ENCODE data around the gene CEBPZ. TPM values are rescaled to one million over a fixed set of nuclear protein-coding genes. Genes with fewer than 3 reads are reported as not detected.

The CEBPZ gene
- polyA plus RNA-seq, 1 experiment = 21.1 TPM

- no peak for DNase-seq (ENCODE audit: low read depth, low spot score)
- POLR2A ChIA-PET = no interaction called here
These were observed 36.7 kb upstream of the CEBPZ start for GRCh38 chr2:37268111-37268510.

GRCh38 chr2:37267685-37268084, 36.3 kb upstream of the CEBPZ start:
- Histone ChIP-seq H3K27me3 (ENCODE audit: control insufficient read depth, insufficient read depth, low read length) (no peaks in the 10 kb centered on the region), H3K27ac (ENCODE audit: low read depth, low read length) (no peak overlapping the region), H3K9me3 (ENCODE audit: control insufficient read depth, insufficient read depth, low read length) (no peaks in the 10 kb centered on the region), H3K4me3 (ENCODE audit: low read depth, low read length) (no peak overlapping the region)
- CTCF ChIA-PET = no interaction called here
- POLR2A ChIA-PET = no interaction called here
- DNase-seq (ENCODE audit: low read depth, low spot score) = no peak
- TF ChIP-seq CTCF (IDR thresholded peaks at IDR 0.05; ENCODE audit: low read depth, low read length) = no peak

More at GRCh38 chr2:37268111-37268510, 36.7 kb upstream of the CEBPZ start:
- H3K27ac ChIP-seq (ENCODE audit: low read depth, low read length) = no peak overlapping the region
- no peaks in the 10 kb centered on the region for H3K9me3 ChIP-seq (ENCODE audit: control insufficient read depth, insufficient read depth, low read length)
- CTCF ChIA-PET = no interaction called here
- no peak overlapping the region for H3K4me3 ChIP-seq (ENCODE audit: low read depth, low read length)
- TF ChIP-seq CTCF (IDR thresholded peaks at IDR 0.05; ENCODE audit: low read depth, low read length) = no peak
- no peaks in the 10 kb centered on the region for H3K27me3 ChIP-seq (ENCODE audit: control insufficient read depth, insufficient read depth, low read length)

- POLR2A ChIA-PET = no interaction called here
- no peak for TF ChIP-seq CTCF (IDR thresholded peaks at IDR 0.05; ENCODE audit: low read depth, low read length)
These were observed 32.4 kb upstream of the CEBPZ start for GRCh38 chr2:37263839-37264238.

GRCh38 chr2:37262522-37262921, 31.1 kb upstream of the CEBPZ start:
- Histone ChIP-seq H3K27ac (ENCODE audit: low read depth, low read length) (no peak overlapping the region), H3K27me3 (ENCODE audit: control insufficient read depth, insufficient read depth, low read length) (no peaks in the 10 kb centered on the region), H3K4me3 (ENCODE audit: low read depth, low read length) (no peak overlapping the region), H3K9me3 (ENCODE audit: control insufficient read depth, insufficient read depth, low read length) (no peaks in the 10 kb centered on the region)
- TF ChIP-seq CTCF (IDR thresholded peaks at IDR 0.05; ENCODE audit: low read depth, low read length) = no peak
- POLR2A ChIA-PET = no interaction called here
- CTCF ChIA-PET = interaction anchor here (0.6 to 1.3 kb wide), 2 partner anchors 66 to 615 kb away, joined by 3 to 4 read pairs; no protein-coding TSS in a partner anchor
- no peak for DNase-seq (ENCODE audit: low read depth, low spot score)

More at GRCh38 chr2:37263839-37264238, 32.4 kb upstream of the CEBPZ start:
- Histone ChIP-seq H3K9me3 (ENCODE audit: control insufficient read depth, insufficient read depth, low read length) (no peaks in the 10 kb centered on the region), H3K4me3 (ENCODE audit: low read depth, low read length) (no peak overlapping the region), H3K27me3 (ENCODE audit: control insufficient read depth, insufficient read depth, low read length) (no peaks in the 10 kb centered on the region), H3K27ac (ENCODE audit: low read depth, low read length) (no peak overlapping the region)
- DNase-seq (ENCODE audit: low read depth, low spot score) = no peak
- CTCF ChIA-PET = interaction anchor here (0.6 kb wide), 1 partner anchor 132 kb away, joined by 3 read pairs; no protein-coding TSS in a partner anchor

- ChIA-PET CTCF (interaction anchor here (0.6 to 1.6 kb wide), 2 partner anchors 626 to 638 kb away, joined by 4 read pairs; no protein-coding TSS in a partner anchor), POLR2A (no interaction called here)
- Histone ChIP-seq H3K4me3 (ENCODE audit: low read depth, low read length) (no peak overlapping the region), H3K27me3 (ENCODE audit: control insufficient read depth, insufficient read depth, low read length) (no peaks in the 10 kb centered on the region), H3K27ac (ENCODE audit: low read depth, low read length) (no peak overlapping the region), H3K9me3 (ENCODE audit: control insufficient read depth, insufficient read depth, low read length) (no peaks in the 10 kb centered on the region)
- no peak for DNase-seq (ENCODE audit: low read depth, low spot score)
- no peak for TF ChIP-seq CTCF (IDR thresholded peaks at IDR 0.05; ENCODE audit: low read depth, low read length)
These were observed 19.7 kb upstream of the CEBPZ start for GRCh38 chr2:37250869-37251740.

All from AG04450 (cell line).